Measurements from ENCODE around the gene MAN2A1.

The MAN2A1 gene

DNA sequence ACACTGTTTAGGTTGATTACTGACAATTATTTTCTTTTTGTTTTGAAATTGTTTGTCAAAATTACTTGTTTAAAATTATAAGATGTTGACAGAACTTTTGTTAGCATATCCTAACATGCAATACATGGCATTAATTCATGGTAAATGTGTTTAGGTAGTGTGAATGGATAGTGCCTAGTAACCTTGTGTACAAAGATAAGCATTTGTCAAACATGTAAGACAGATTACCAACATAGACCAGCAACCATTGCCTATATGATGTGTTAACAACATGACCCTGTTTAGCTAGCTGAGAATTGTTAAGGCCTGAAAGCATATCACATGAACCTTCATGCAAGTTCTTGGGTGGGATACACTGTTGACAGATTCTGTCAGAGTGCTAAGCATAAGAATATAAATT, 13.4 kb downstream of the MAN2A1 start (continued):
- TF ChIP-seq, protein P1, sequence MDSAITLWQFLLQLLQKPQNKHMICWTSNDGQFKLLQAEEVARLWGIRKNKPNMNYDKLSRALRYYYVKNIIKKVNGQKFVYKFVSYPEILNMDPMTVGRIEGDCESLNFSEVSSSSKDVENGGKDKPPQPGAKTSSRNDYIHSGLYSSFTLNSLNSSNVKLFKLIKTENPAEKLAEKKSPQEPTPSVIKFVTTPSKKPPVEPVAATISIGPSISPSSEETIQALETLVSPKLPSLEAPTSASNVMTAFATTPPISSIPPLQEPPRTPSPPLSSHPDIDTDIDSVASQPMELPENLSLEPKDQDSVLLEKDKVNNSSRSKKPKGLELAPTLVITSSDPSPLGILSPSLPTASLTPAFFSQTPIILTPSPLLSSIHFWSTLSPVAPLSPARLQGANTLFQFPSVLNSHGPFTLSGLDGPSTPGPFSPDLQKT (IDR thresholded peaks at IDR 0.05; ENCODE audit: borderline replicate concordance, low read depth, low read length): no peak
- no peak for TF ChIP-seq ZNF596 (tag by site-specific recombination; IDR thresholded peaks at IDR 0.05)
- TF ChIP-seq BCL6B (tag by site-specific recombination; IDR thresholded peaks at IDR 0.05): no peak
- no peak for TF ChIP-seq ZNF548 (tag by site-specific recombination; IDR thresholded peaks at IDR 0.05)
- TF ChIP-seq, protein P2, sequence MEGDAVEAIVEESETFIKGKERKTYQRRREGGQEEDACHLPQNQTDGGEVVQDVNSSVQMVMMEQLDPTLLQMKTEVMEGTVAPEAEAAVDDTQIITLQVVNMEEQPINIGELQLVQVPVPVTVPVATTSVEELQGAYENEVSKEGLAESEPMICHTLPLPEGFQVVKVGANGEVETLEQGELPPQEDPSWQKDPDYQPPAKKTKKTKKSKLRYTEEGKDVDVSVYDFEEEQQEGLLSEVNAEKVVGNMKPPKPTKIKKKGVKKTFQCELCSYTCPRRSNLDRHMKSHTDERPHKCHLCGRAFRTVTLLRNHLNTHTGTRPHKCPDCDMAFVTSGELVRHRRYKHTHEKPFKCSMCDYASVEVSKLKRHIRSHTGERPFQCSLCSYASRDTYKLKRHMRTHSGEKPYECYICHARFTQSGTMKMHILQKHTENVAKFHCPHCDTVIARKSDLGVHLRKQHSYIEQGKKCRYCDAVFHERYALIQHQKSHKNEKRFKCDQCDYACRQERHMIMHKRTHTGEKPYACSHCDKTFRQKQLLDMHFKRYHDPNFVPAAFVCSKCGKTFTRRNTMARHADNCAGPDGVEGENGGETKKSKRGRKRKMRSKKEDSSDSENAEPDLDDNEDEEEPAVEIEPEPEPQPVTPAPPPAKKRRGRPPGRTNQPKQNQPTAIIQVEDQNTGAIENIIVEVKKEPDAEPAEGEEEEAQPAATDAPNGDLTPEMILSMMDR (tag by site-specific recombination; IDR thresholded peaks at IDR 0.05): no peak

- Histone ChIP-seq H3K9me3 (ENCODE audit: control insufficient read depth, insufficient read depth, low read depth, low read length) (no peaks in the 10 kb centered on the region), H3K4me3 (ENCODE audit: low read depth, low read length) (no peak overlapping the region), H3K27ac (ENCODE audit: extremely low read depth, low read depth, low read length) (no peak overlapping the region), H3K36me3 (ENCODE audit: control insufficient read depth in 2 of 2, insufficient read depth in 1 of 2, low read length in 2 of 2) (no peaks in the 10 kb centered on the region), H3K4me1 (ENCODE audit: control insufficient read depth, insufficient read depth, low read length) (0 out of 2 replicates have a peak, but pooled peaks cover 5% of the 10 kb centered on the region)
- CTCF ChIA-PET: no interaction called here
- TF ChIP-seq ZNF311 (tag by site-specific recombination; IDR thresholded peaks at IDR 0.05; ENCODE audit: borderline replicate concordance): no peak
- TF ChIP-seq ZNF600 (tag by site-specific recombination; IDR thresholded peaks at IDR 0.05): no peak
- TF ChIP-seq ZSCAN30 (tag by site-specific recombination; IDR thresholded peaks at IDR 0.05): no peak
- no peak for TF ChIP-seq YY1 (tag by site-specific recombination; IDR thresholded peaks at IDR 0.05)
- no peak for TF ChIP-seq ZNF629 (tag by site-specific recombination; IDR thresholded peaks at IDR 0.05)
- no peak for TF ChIP-seq ZNF404 (tag by site-specific recombination; IDR thresholded peaks at IDR 0.05)
- no peak for TF ChIP-seq ZNF518A (tag by site-specific recombination; conservative IDR thresholded peaks at IDR 0.05; ENCODE audit: low read depth)
- TF ChIP-seq ZFP69B (tag by site-specific recombination; IDR thresholded peaks at IDR 0.05): no peak
- no peak for TF ChIP-seq ZNF747 (tag by site-specific recombination; IDR thresholded peaks at IDR 0.05)
- no peak for TF ChIP-seq ZBTB17 (tag by site-specific recombination; IDR thresholded peaks at IDR 0.05)
- no peak for TF ChIP-seq ZNF626 (tag by site-specific recombination; IDR thresholded peaks at IDR 0.05)
- POLR2A ChIA-PET: no interaction called here
Observed at GRCh38 chr5:109703829-109704228, 14.1 kb downstream of the MAN2A1 start.
